GM19463 (cell line): ENCODE data around the gene SPDEF.

Experiments
- ATAC-seq: cut with Tn5 transposase; IDR thresholded peaks from one replicate; pipeline ENCODE4 v1.9.1; 2021; ENCODE audit warnings: mild to moderate bottlenecking, moderate library complexity; ENCODE audit not compliant: unreplicated experiment

The SPDEF gene

DNA sequence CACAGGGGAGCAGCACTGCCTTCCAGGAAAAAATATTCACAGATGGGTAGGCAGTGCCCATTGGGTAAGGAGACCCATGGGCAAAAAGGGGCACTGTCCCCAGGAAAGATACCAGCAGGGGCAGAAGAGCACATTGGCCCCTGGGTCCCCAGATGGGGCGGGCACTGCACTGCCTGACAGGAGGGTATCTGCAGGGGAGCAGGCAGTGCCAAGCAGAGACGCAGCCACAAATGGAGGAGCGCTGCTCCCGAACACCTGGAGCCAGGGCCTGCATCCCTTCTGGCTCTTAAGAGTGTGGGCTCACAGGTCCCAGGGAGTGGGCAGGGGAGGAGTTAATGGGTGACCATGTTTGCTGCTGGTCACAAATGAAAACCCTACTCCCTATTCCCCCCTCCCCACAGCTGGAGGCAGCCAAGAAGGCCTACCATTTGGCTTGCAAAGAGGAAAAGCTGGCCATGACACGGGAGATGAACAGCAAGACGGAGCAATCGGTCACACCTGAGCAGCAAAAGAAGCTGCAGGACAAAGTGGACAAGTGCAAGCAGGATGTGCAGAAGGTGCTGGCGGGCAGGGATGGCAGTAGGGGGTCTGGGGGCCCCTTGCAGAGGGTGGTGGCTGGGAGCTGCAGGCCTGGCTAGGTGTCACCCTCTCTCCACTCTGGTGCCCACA is 27.0 kb downstream of the SPDEF start:
- ATAC-seq, result no peak

DNA sequence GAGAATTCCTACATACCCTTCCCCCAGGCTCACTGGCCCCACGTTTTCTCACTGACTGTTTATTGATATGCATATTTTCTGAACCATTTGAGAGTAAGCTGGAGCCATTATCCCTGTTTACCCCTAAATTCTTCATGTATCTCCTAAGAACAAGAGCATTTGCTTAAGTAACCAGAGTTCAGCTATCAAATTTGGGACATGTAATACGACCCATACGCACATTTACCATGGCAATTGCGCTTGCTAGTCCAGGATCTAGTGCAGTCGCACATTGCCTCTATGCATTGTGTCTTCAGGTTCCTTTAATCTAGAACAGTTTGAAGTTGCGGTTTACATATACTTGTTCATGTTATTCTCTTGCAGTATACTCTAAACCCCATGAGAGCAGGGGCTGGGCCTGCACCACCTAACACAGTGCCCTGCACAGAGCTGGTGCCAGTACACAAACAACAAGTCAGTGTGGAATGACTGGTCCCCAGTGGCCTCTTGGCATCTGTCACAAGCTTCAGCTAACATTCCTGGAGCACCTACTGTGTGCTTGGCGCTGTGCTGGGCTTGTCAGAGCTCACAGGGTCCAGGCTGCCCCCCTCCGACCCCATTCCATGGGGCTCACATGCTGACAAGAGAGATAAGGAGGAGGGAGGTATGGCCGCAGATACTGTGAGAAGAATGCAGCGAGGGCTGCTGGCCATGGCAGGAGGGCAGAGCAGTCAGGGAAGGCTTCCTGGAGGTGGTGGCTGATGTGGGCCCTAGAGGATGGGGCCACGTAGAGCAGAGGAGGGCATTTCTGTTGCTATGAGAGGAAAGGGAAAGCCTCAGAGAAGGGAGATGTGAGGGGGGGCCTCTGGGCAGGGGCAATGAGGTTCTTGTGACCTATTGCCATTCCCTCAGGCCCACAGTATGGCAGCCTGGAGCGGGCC is 28.1 kb downstream of the SPDEF start:
- ATAC-seq, result no peak

DNA sequence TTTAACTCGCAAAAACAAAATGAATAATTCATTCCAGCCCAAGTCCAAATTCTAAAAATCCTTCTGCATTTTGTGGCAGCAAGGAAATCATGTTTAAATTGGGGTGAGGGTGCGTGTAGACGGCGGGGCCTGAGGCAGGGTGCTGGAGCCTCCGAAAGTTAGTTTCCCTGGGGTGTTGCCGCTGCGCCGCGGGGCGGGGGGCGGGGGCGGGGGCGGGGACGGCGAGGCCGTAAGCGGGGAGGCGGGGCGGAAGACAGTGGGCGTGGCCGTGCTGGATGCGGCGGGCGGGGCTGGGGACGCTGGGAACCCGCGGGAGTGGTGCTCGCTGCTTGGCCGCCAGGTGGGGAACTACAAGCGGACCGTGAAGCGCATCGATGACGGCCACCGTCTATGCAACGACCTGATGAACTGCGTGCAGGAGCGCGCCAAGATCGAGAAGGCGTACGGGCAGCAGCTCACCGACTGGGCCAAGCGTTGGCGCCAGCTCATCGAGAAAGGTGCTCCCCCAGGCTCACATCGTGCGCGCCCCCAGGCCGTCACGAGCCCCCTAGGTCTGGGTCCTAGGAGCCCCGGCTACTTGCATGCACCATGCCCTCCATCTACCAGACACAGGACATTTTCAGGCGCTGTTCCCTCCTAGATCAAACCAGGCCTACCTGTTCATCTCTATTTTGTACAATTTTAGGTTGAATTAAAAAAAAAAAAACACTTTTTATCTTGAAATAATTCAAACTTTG is 29.0 kb downstream of the SPDEF start:
- ATAC-seq, result peak; percentile 97

DNA sequence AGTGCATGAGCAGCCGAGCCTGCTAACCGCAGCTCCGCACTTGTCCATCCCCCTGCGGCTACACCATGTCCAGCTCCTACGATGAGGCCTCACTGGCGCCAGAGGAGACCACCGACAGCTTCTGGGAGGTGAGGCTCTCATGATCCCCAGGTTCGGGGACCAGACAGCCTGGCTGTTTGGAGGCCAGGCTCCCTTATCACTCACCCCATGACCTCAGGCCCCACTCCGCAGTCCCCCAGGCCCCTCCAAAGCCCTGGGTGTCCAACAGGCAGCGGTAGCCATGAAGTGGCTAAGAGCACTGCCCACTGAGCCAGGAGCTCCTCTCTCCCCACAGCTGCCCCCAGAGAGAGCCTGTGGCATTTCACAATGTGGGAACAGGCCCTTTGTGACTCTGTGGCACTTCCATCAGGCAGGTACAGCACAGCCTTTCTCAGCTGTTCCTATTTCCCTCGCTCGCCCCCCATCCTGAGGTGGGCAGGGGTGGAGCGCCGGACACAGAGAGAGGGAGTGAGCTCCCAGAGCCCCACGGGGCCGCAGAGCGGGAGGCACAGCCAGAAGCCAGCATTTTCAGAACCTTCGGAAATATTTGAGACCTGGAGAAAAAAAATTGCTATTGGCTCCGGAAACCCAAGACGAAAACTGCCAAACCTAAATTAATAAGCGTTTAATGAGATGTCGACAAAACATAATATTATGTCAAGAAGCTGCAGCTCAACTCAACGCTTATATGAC is 29.7 kb downstream of the SPDEF start:
- no peak for ATAC-seq

DNA sequence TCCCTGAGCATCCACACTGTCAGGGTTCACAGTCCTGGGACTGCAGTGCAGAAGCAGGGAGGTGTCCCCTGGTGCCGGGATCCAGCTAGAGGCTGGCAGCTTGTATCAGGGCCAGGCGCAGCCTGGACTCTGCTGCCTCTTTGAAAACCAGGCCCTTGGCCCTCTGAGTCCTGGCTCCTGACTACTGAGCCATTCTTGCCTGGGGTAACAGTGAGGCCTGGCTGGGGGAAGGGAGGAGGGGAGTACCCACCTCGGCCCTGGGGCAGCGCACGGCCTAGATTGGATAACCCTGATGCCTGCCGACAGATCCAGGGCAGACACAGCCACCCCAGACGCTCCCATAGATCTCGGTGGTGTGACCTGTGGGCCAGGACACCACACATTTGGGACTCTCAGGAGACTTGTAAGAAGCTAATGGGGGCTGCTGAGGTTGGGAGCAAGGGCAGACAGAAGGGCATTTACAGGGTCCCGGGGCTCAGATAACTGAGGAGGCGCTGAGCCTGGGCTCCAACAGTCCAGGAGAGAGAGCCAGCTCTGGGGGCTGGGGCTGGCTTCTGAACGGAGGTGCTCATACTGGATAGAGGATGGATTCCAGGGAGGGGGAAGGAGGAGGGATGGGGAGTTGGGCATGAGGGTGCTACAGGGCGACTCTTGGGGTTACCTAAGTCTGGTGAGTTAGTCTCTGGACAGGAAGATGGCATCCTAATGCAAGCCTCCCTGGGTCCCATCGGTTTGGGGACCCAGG is 30.5 kb downstream of the SPDEF start:
- ATAC-seq, result no peak

DNA sequence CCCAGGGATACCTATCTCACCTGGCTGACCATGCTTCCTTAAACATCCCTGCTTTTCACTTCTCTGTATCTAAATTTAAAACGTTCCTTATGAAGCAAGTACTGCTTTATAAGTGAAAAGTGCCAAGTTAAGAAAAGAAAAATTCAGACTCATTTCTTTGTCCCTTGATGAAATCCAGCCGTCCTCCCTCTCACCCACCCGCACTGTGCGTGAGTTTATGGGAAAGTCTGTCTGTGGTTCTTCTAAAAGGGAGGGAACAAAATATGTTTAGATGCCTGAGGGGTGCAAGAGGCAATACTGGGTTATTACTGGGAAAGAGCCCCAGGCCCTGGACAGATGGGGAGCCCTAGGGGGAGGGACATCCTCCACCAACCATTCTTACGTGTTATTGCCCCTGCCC is 31.2 kb downstream of the SPDEF start:
- no peak for ATAC-seq

DNA sequence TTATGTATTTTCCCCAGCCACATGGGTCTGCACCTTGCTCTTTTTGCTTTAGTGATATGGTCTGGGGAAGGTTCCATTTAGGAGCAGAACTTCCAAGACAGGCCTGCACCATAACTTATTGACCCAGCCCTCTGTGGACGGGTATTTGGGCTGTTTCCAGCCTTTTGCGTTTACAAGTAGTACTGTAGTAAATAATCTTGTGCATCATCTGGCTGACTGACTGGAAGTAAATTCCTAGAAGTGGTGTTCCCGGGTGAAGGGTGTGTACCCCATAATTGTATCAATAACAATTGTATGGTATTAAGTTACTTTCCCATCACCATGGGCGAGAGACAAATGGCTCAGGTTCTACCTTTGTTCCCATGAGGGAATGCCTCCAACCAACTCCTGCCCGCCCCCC is 31.6 kb downstream of the SPDEF start:
- ATAC-seq, result no peak

DNA sequence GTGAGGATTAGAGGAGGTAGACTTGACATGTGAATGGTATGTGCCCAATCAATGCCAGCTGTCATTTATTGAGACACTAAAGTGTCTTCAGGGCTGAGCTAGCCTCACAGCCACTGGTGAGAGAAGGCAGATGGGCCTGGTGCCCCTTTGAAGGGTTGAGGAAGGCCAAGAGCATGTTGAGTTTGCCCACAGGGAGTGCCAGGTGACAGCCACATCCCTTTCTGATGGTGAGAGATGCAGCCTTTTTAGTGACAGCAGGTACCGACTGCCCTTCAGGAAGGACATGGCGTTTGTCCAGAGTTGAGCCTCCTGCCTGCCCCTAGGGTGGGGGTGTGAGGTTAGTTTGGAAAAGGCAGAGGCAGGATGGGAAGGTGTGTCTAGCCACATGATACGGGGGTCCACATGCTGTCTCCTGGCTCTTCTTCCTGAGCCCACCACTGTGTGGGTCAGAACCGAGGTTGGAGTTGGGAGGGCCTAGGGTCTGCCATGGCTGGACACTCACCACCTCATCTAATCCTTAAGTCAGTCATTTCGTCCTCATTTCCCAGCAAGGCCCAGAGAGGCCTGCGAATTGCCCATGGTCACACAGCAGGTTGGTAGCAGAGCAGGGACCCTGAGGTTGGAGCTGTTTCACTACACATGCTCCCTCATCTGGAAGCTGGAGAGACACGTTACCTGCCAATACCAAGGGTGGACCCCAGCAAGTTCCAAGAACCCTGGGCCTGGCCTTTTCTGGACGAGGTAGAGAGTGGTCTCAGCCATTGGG is 32.5 kb downstream of the SPDEF start:
- no peak for ATAC-seq

DNA sequence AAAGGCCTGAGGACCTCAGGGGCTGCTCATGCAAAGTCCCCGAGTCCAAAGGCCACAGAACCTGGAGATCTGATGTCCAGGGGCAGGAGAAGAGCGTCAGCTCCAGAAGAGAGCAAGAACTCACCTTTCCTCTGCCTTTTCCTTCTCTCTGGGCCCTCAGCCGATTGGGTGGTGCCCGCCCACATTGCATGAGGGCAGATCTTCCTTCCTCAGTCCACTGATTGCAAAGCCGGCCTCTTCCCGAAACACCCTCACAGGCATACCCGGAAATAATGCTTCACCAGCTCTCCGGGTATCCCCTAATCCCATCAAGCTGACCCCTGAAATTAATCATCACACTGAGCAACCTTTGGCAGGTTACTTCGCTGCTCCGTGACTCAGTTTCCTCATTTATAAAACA is 33.4 kb downstream of the SPDEF start:
- ATAC-seq, result no peak

DNA sequence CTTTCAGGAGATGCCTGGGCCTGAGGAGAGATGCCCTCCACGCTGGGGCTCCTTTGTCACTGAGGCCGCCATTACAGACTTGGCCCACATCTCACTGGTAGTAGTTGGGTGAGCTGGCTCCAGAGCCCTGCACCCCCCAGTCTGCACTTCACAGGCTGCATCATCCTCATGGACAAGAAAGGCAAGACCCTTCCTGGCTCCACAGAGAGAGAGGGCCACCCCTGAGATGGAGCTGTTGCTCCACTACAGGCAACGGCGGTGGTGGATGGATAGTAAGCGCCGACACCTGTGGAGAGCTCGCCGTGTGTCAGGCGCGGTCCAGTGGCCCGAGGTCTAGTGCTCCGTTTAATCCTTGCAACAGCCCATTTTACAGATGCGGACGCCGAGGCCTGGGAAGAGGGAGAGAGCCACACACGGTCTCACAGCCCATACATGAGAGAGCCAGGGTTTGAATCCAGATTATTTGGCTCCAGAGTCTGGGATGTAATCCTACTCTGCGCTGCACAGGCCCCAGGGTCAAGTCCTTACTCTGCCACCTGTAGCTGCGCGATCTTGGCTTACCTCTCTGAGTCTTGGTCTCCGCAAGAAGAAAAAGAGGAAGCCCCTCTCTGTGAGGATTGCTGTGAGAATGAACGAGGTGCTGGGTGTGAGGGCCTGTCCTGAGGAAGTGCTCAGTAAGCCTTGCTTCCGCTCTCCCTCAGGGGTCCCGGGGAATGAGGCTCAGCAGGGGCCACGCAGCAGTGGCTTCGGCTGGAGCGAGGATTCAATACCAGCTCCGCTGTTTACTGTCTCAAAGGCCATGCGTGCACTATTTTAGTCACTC is 34.5 kb downstream of the SPDEF start:
- ATAC-seq, result no peak

DNA sequence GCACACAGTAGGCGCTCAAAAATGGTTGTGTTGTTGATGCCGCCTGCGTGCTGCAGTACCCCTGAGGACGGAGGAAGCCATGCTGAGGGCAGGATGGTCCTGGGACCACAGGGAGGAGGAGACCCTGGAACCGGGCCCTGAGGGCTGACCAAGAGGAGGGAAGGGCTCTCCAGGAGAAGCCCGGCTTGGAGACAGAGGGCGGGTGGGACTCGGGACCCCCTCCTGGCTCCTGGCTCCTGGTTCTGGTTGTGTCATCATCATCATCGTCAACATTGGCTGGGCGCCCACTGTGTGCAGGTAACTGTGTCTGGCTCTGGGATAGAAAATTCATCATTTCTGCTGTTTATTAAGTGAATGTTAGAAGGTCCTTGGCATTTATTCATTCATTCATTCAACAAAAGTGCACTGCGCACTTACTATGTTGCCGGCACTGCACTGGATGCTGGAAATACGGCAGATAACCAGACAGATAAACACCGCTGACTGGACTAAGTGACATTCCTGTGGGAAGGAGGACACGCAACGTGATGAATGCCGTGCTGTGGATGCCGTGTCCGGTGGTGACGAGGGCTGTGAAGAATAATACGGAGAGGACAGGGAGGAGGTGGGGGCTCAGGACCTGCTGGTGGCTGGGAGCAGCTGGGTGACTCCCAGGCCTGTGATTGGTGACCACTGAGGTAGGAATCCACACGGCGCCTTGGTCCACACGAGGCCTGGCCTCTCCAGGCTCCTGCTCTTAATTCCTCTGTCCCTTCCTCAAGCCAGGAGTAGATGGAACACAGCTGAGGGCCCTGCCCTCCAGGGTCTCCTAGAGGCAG is 35.3 kb downstream of the SPDEF start:
- ATAC-seq, result no peak

DNA sequence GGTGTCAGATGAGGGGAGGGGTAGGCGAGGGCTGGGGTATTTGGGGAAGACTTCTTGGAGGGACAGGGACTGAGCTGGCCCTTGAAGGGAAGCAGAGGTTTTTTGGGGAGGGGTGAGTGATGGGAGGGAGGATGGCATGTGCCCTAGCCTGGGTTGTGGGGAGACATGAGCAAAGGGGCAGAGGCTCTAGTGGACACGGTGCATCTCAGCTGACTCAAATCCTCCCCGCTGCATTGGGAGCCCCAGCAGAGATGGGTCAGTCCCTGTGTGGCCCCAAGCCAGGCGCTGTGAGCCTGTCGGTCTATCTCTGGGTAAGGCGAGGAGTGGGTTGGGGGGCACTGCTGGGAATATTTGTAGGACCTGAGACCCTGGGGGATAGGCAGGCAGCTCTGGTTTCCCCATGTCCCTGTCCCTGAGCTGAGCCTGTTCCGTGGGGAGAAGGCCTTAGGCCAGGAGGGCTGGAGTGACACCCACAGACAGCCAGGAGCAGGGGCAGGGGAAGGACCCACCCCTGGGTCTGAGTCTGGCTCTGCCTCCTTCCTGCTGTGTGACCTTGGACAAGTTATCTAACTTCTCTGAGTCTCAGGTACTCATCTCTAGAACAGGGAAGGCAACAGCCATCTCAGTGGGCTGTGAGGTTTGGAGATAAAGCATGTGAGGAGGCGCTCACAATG is 36.0 kb downstream of the SPDEF start:
- no peak for ATAC-seq

DNA sequence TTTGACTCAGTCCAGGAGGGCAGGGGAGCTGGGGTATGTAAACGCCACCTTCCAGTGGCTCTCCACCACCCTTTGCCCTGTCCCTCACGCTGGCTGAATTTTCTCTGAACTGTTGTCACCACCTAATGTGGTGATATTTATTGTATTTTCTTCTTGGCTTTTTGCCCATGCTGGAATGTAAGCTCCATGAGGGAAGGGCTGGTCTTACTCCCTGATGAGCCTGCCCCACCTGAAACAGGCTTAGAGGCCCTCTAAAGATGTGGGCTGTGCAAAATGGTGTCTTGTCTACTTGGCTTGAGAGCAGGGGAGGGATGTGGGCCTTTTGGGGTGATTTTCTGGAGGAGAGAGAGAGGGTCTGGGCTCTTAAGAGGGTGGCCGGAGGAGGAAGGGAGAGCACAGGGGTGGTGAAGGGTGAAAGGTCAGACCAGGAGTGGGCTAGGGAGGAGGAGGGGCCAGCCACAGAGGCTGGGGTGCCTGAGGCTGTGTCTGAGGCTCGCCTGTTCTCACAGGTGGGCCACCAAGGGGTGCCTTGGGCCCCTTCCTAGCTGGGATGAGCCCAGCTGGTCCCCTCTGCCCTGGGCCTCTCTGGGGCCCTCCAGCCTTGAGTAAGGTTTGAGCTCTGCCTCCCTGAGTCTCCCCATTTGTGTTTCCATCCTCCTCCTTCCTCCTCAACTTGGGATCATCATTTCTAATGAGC is 37.3 kb downstream of the SPDEF start:
- ATAC-seq, result no peak

DNA sequence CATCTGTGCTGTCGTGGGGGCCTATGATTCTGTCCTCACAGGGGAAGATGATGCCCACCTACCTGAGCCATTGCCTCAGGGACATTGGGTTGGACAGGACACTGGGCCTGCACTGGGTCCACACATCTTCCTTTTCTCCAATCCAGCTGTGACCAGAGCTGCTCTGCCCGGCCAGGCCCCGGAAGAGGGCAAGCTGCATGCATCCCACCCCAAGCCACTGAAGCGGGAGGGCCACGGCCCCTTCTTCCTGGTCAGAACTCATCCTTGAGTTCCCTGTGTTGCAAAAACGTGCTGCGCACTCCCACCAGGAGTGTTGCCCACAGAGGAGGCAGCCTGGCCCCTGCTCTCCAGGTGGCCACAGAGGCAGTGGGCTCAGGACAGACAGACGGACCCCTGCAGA is 38.2 kb downstream of the SPDEF start:
- ATAC-seq, result no peak

DNA sequence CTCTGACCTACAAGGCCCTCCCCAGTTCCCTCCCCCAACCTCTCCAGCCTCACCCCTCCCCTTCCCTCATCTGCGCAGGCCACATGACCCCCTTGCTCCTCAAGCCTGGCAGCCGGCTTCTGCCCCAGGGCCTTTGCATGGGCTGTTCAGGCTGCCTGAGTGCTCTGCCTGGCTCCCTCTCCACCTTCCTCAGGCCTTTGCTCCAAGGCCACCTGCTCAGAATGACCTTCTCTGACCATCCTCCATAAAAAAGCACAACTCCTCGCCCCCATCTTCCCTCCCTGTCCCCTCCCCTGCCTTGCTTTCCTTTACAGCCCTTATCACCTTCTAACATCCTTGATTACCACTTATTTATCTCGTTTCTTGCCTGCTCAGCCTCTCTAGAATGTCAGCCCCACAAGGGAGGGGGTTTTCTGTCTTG is 38.7 kb downstream of the SPDEF start:
- ATAC-seq, result no peak

DNA sequence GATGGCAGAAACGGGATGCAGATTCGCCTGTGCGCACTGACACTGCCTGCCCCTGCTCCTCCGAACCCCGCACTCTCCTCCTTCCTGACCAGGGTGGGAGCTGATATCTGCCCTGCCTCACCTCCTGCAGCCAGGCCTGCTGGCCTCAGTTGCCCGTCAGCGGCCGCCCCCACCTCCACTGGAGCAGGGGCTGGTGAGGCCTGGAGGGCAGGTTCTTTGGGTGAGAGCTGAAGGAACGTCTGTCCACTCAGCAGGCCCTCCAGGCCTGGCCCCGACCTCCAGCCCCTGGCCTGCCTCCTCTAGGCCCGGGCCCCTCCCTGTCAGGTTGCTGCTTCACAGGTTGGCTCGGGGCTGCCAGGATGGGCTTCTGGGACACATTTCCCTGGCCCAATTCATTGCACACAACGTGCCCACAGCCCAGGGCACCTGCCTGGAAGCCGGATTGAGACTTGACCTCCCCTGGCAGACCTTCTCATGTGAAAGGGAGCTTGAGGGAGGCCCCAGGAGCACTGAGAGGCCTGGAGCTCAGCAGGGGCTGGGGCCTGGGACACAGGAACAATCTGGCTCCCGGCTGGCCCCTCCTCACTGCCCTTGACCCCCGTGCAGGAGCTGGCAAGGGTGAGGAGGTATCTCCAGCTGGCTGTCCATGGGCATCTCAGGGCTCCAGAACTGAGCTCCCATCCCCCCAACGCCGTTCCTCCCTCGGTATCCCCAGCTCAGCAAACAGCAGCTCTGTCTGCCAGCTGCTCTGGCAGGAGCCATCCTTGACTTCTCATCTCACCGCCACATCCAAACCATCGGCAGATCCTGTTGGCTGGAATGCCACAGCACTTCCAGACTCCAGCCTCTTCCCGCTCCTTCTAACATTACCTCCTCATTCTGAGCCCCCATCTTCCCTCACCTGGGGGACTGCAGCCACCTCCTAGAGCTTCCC is 39.5 kb downstream of the SPDEF start:
- no peak for ATAC-seq
